WTC11 (cell line): ENCODE results near the gene USP37.

Source experiments
- ATF3 ChIP-seq: sonication (generic); formaldehyde crosslinking; conservative IDR thresholded peaks from 2 replicates; pipeline ENCODE4 v1.8.1; 2022; ENCODE audit warnings: mild to moderate bottlenecking, missing genetic modification reagents
- CTCF ChIP-seq: fragments of 200-600 bp; IDR thresholded peaks from 2 replicates; pipeline ENCODE4 v1.8.0; 2022; ENCODE audit warnings: antibody characterized with exemption
- E2F4 ChIP-seq: sonication (generic); formaldehyde crosslinking; IDR thresholded peaks from 2 replicates; pipeline ENCODE4 v1.8.1; 2022; ENCODE audit warnings: low read depth, mild to moderate bottlenecking, moderate library complexity, missing genetic modification reagents, borderline replicate concordance
- GABPB1 ChIP-seq: sonication (generic); formaldehyde crosslinking; IDR thresholded peaks from 2 replicates; pipeline ENCODE4 v1.8.1; 2023; ENCODE audit warnings: mild to moderate bottlenecking, missing genetic modification reagents
- IRF1 ChIP-seq: sonication (generic); formaldehyde crosslinking; IDR thresholded peaks from 2 replicates; pipeline ENCODE4 v1.8.0; 2023; ENCODE audit warnings: missing genetic modification reagents
- MAX ChIP-seq: sonication (generic); formaldehyde crosslinking; IDR thresholded peaks from 2 replicates; pipeline ENCODE4 v1.8.0; 2022; ENCODE audit warnings: mild to moderate bottlenecking, missing genetic modification reagents
- MXD4 ChIP-seq: fragments of 250-450 bp; sonication (Bioruptor Pico); IDR thresholded peaks from 2 replicates; pipeline ENCODE4 v1.8.0; 2021; ENCODE audit warnings: mild to moderate bottlenecking, moderate library complexity, borderline replicate concordance
- NR2C2 ChIP-seq: sonication (generic); formaldehyde crosslinking; IDR thresholded peaks from 2 replicates; pipeline ENCODE4 v1.8.0; 2022; ENCODE audit warnings: mild to moderate bottlenecking, missing genetic modification reagents
- OVOL2 ChIP-seq: fragments of 250-450 bp; sonication (Bioruptor Pico); IDR thresholded peaks from 2 replicates; pipeline ENCODE4 v1.9.0; 2021; ENCODE audit warnings: mild to moderate bottlenecking, borderline replicate concordance
- ZNF425 ChIP-seq: fragments of 250-450 bp; sonication (Bioruptor Pico); conservative IDR thresholded peaks from 2 replicates; pipeline ENCODE4 v1.9.0; 2021; ENCODE audit warnings: mild to moderate bottlenecking

GRCh38 chr2:218474527-218474926 lies 93.6 kb downstream of the USP37 start:
- TF ChIP-seq MAX (CRISPR knock-in tag) = no peak
- no peak for TF ChIP-seq IRF1 (CRISPR knock-in tag)
- TF ChIP-seq ZNF425 = no peak
- no peak for TF ChIP-seq CTCF
- TF ChIP-seq GABPB1 = no peak
- TF ChIP-seq OVOL2 = no peak
- TF ChIP-seq E2F4 = no peak
- no peak for TF ChIP-seq NR2C2 (CRISPR knock-in tag)
- no peak for TF ChIP-seq MXD4
- no peak for TF ChIP-seq ATF3 (CRISPR knock-in tag)
